ENCODE measurements around the gene PTCRA. TPM values are rescaled to one million over a fixed set of nuclear protein-coding genes. Genes with fewer than 3 reads are reported as not detected.

Gene PTCRA
- not detected in 2 replicates for total RNA-seq

GRCh38 chr6:42915732-42916131 is at the start of gene PTCRA:
Gene PTCRA, plus strand, starts transcription at chr6:42916053. Its CDS starts 17 bp downstream, at chr6:42916070.

GRCh38 chr6:42879372-42880239 is 36.2 kb upstream of the PTCRA start, which contains the start of gene RPL7L1:
Gene RPL7L1, plus strand, starts transcription at chr6:42879616. Its CDS starts 295 bp downstream, at chr6:42879911.

GRCh38 chr6:42928986-42929820 is 13.3 kb downstream of the PTCRA start, which contains the start of gene CNPY3:
Gene CNPY3, plus strand, starts transcription at chr6:42929480. Its CDS starts 91 bp downstream, at chr6:42929571.

GRCh38 chr6:42960243-42961019 is 44.6 kb downstream of the PTCRA start, which contains the start of gene GNMT:
Gene GNMT, plus strand, starts transcription at chr6:42960754. Its CDS starts 14 bp downstream, at chr6:42960768.

Other genes with a start within 250 kb of the PTCRA start
- 0.73 and 0.78 TPM in 2 replicates for gene PRPH2, start 193.5 kb upstream of the PTCRA start, total RNA-seq
- gene TBCC, start 169.9 kb upstream of the PTCRA start, total RNA-seq, result 26.6 and 29.8 TPM in 2 replicates
- 5.9 and 6.5 TPM in 2 replicates for gene BICRAL, start 134.0 kb upstream of the PTCRA start, total RNA-seq
- gene RPL7L1, start 36.4 kb upstream of the PTCRA start, total RNA-seq, result 126 and 158 TPM in 2 replicates
- gene CNPY3, start 13.4 kb downstream of the PTCRA start, total RNA-seq, result 18.4 and 19.7 TPM in 2 replicates
- gene GNMT, start 44.7 kb downstream of the PTCRA start, total RNA-seq, result not detected in 2 replicates
- gene PEX6, start 63.1 kb downstream of the PTCRA start, total RNA-seq, result 10.0 and 24.3 TPM in 2 replicates
- 55.7 and 56.6 TPM in 2 replicates for gene PPP2R5D, start 68.5 kb downstream of the PTCRA start, total RNA-seq
- 41.2 and 45.6 TPM in 2 replicates for gene MEA1, start 97.9 kb downstream of the PTCRA start, total RNA-seq
- gene KLHDC3, start 98.2 kb downstream of the PTCRA start, total RNA-seq, result 69.8 and 75.9 TPM in 2 replicates
- 84.9 and 108 TPM in 2 replicates for gene RRP36, start 105.6 kb downstream of the PTCRA start, total RNA-seq
- 34.2 and 38.9 TPM in 2 replicates for gene CUL7, start 137.8 kb downstream of the PTCRA start, total RNA-seq
- gene MRPL2, start 143.4 kb downstream of the PTCRA start, total RNA-seq, result 26.6 and 30.9 TPM in 2 replicates
- gene KLC4, start 143.6 kb downstream of the PTCRA start, total RNA-seq, result 8.2 and 8.8 TPM in 2 replicates
- 30.3 and 33.8 TPM in 2 replicates for gene PTK7, start 160.3 kb downstream of the PTCRA start, total RNA-seq